GM06990 (cell line): ENCODE results near the gene PDHX.

Experiments
- DNase-seq: peaks from one replicate; pipeline ENCODE4 v3.0.0-alpha.2; 2011; ENCODE audit not compliant: insufficient read length; ENCODE audit errors: extremely low read depth
- H3K27me3 ChIP-seq: replicated peaks from 2 replicates; pipeline ENCODE4 v1.6.0; 2011; ENCODE audit warnings: low read length; ENCODE audit not compliant: control insufficient read depth, insufficient read depth
- H3K36me3 ChIP-seq: 2 replicates; pipeline ENCODE4 v1.5.1; 2011; ENCODE audit warnings: low read length; ENCODE audit not compliant: control insufficient read depth, insufficient read depth
- H3K4me3 ChIP-seq: replicated peaks from 2 replicates; pipeline ENCODE4 v1.5.1; 2011; ENCODE audit warnings: low read depth, mild to moderate bottlenecking, control low read depth, low read length
- CTCF ChIP-seq: IDR thresholded peaks from 2 replicates; pipeline ENCODE4 v1.5.1; 2011; ENCODE audit warnings: low read length, control low read depth, mild to moderate bottlenecking, inconsistent platforms; ENCODE audit not compliant: insufficient read depth, poor library complexity, severe bottlenecking

Gene PDHX

GRCh38 chr11:35003658-35004057 is 87.2 kb downstream of the PDHX start:
- TF ChIP-seq CTCF = no peak
- no peaks in the 10 kb centered on the region for H3K27me3 ChIP-seq
- H3K4me3 ChIP-seq = no peak overlapping the region

GRCh38 chr11:35005141-35005780 is 88.8 kb downstream of the PDHX start:
- no peaks in the 10 kb centered on the region for H3K36me3 ChIP-seq
- no peak overlapping the region for H3K4me3 ChIP-seq
- H3K27me3 ChIP-seq = no peaks in the 10 kb centered on the region
- TF ChIP-seq CTCF = no peak
- DNase-seq = no peak

More at GRCh38 chr11:35003658-35004057, 87.2 kb downstream of the PDHX start:
- no peak for DNase-seq
- no peaks in the 10 kb centered on the region for H3K36me3 ChIP-seq

GRCh38 chr11:35006389-35007128 is 90.1 kb downstream of the PDHX start:
- DNase-seq = peak; percentile 76
- Histone ChIP-seq H3K36me3 (no peaks in the 10 kb centered on the region), H3K27me3 (no peaks in the 10 kb centered on the region), H3K4me3 (no peak overlapping the region)
- TF ChIP-seq CTCF = no peak

- Histone ChIP-seq H3K4me3 (no peak overlapping the region), H3K36me3 (no peaks in the 10 kb centered on the region), H3K27me3 (no peaks in the 10 kb centered on the region)
- DNase-seq = peak; percentile 52
- no peak for TF ChIP-seq CTCF
Observed at GRCh38 chr11:35007277-35007676, 90.9 kb downstream of the PDHX start.

- H3K27me3 ChIP-seq = no peaks in the 10 kb centered on the region
- DNase-seq = no peak
- no peak overlapping the region for H3K4me3 ChIP-seq
- no peaks in the 10 kb centered on the region for H3K36me3 ChIP-seq
- TF ChIP-seq CTCF = no peak
Observed at GRCh38 chr11:35009191-35009943, 92.9 kb downstream of the PDHX start.
